Neural crest cell (in vitro differentiated cells): Measurements from ENCODE around the gene MAP4K3. TPM values are rescaled to one million over a fixed set of nuclear protein-coding genes. Genes with fewer than 3 reads are reported as not detected.

Source experiments
- DNase-seq: peaks from one replicate; pipeline ENCODE4 v3.0.0; 2021; ENCODE audit warnings: low read depth, mixed read lengths, low spot score
- H3K27ac Mint-ChIP-seq: one replicate; pipeline ENCODE4 v1.8.0; 2021; ENCODE audit warnings: mild to moderate bottlenecking, mixed read lengths; ENCODE audit not compliant: unreplicated experiment
- H3K27me3 Mint-ChIP-seq: 2 replicates; pipeline ENCODE4 v1.8.0; 2021; ENCODE audit warnings: low read depth, mild to moderate bottlenecking, mixed read lengths
- H3K36me3 Mint-ChIP-seq: 2 replicates; pipeline ENCODE4 v1.8.0; 2021; ENCODE audit warnings: low read depth, mild to moderate bottlenecking, mixed read lengths
- H3K4me1 Mint-ChIP-seq: 2 replicates; pipeline ENCODE4 v1.8.0; 2021; ENCODE audit warnings: mixed read lengths
- H3K4me3 Mint-ChIP-seq: one replicate; pipeline ENCODE4 v1.8.0; 2021; ENCODE audit warnings: mild to moderate bottlenecking, mixed read lengths
- H3K9me3 Mint-ChIP-seq: 2 replicates; pipeline ENCODE4 v1.8.0; 2021; ENCODE audit warnings: mixed read lengths
- CTCF ChIP-seq: fragments of 200-600 bp; sonication (generic); conservative IDR thresholded peaks from 2 replicates; pipeline ENCODE4 v1.5.0; 2021; ENCODE audit warnings: antibody characterized with exemption, mild to moderate bottlenecking
- total RNA-seq: library from RNA; stranded (reverse); gene quantifications from 2 replicates; pipeline ENCODE4 v1.2.1, GENCODE V29; 2021

The MAP4K3 gene
- total RNA-seq, 1 donor from 2014 or later: 37.1 TPM

DNA sequence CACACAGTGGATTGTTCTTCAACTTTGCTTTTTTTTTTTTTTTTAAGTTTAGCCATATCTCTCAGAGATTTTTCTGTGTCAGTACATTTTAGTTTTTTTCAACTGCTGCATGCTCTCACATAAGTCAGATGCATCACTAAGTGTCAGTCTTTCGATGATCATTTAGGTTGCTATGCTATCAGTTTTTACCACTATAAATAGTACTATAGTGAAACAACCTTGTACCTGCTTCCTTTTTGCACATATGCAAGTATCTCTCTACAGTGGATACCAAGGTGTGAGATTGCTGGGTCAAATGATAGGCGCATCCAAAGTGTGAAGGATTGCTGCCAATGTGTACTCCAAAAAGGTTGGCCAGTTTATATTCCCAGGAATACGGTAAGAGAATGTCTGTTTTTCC, 33.5 kb upstream of the MAP4K3 start:
- H3K4me3 Mint-ChIP-seq: no peak overlapping the region
- peaks cover 4% of the 10 kb centered on the region for H3K36me3 Mint-ChIP-seq
- H3K27me3 Mint-ChIP-seq: no peaks in the 10 kb centered on the region
- peaks cover 34% of the 10 kb centered on the region for H3K4me1 Mint-ChIP-seq
- TF ChIP-seq CTCF: no peak
- no peak for DNase-seq
- H3K9me3 Mint-ChIP-seq: no peaks in the 10 kb centered on the region
- no peak overlapping the region for H3K27ac Mint-ChIP-seq

DNA sequence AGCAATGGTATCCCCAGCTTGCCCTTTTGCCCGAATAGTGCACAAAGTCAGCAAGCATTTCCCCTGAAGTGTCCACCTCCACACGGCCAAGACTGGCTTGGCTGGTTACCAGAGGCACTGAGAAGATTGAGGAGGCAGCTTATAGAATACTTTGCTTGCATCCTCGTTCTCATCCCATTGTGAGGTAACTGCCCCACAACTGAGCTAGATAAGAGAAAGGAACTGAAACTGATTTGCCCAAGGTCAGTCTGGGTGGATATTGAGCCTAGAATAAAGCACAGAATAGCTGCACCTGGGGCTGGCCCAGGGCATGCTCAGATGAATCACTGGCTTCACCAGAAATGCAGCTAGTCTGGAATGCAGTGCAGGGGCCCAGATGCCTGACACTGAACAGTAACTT, 32.7 kb upstream of the MAP4K3 start:
- no peak for DNase-seq
- Mint-ChIP-seq H3K27me3 (no peaks in the 10 kb centered on the region), H3K4me1 (peaks cover 34% of the 10 kb centered on the region), H3K9me3 (no peaks in the 10 kb centered on the region), H3K36me3 (peaks cover 4% of the 10 kb centered on the region), H3K4me3 (no peak overlapping the region), H3K27ac (no peak overlapping the region)
- no peak for TF ChIP-seq CTCF

- H3K9me3 Mint-ChIP-seq: no peaks in the 10 kb centered on the region
- H3K36me3 Mint-ChIP-seq: peaks cover 4% of the 10 kb centered on the region
- no peaks in the 10 kb centered on the region for H3K27me3 Mint-ChIP-seq
- no peak overlapping the region for H3K4me3 Mint-ChIP-seq
- H3K27ac Mint-ChIP-seq: peak overlapping the region; percentile 21
- peaks cover 34% of the 10 kb centered on the region for H3K4me1 Mint-ChIP-seq
- TF ChIP-seq CTCF: no peak
- no peak for DNase-seq
Observed at GRCh38 chr2:39468579-39469451, 31.7 kb upstream of the MAP4K3 start.

DNA sequence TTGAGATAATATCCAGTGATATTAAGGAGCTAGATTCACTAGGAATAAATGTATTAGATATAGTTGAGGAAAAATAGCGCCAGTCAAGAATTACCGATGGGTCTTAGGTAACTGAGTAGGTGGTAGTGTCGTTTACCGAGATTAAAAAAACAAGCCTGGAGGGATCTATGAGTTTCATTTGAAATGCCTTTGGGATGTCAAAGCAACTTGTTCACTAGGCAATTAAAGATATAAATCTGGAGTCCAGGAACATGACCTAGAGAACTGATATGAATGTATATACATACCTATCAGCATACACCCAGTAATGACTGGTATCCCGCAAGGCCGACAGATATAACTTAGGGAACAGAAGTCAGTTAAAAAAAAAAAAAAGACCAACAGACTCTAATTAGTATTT, 29.2 kb upstream of the MAP4K3 start:
- H3K36me3 Mint-ChIP-seq: peaks cover 4% of the 10 kb centered on the region
- no peak for DNase-seq
- H3K27me3 Mint-ChIP-seq: no peaks in the 10 kb centered on the region
- no peak overlapping the region for H3K4me3 Mint-ChIP-seq
- H3K4me1 Mint-ChIP-seq: peaks cover 32% of the 10 kb centered on the region
- no peaks in the 10 kb centered on the region for H3K9me3 Mint-ChIP-seq
- TF ChIP-seq CTCF: no peak
- no peak overlapping the region for H3K27ac Mint-ChIP-seq

GRCh38 chr2:39464864-39465263, 27.8 kb upstream of the MAP4K3 start:
- H3K36me3 Mint-ChIP-seq: peaks cover 7% of the 10 kb centered on the region
- H3K27me3 Mint-ChIP-seq: no peaks in the 10 kb centered on the region
- H3K4me1 Mint-ChIP-seq: peaks cover 25% of the 10 kb centered on the region
- no peaks in the 10 kb centered on the region for H3K9me3 Mint-ChIP-seq
- H3K27ac Mint-ChIP-seq: no peak overlapping the region
- no peak overlapping the region for H3K4me3 Mint-ChIP-seq
- DNase-seq: no peak
- no peak for TF ChIP-seq CTCF
